ENCODE measurements around the gene WNT10A.

Gene WNT10A

GRCh38 chr2:218880102-218880858 is at the start of gene WNT10A:
WNT10A (plus strand) TSS chr2:218880852; CDS start chr2:218880996, 144 bp downstream.
- TF ChIP-seq, protein P1, sequence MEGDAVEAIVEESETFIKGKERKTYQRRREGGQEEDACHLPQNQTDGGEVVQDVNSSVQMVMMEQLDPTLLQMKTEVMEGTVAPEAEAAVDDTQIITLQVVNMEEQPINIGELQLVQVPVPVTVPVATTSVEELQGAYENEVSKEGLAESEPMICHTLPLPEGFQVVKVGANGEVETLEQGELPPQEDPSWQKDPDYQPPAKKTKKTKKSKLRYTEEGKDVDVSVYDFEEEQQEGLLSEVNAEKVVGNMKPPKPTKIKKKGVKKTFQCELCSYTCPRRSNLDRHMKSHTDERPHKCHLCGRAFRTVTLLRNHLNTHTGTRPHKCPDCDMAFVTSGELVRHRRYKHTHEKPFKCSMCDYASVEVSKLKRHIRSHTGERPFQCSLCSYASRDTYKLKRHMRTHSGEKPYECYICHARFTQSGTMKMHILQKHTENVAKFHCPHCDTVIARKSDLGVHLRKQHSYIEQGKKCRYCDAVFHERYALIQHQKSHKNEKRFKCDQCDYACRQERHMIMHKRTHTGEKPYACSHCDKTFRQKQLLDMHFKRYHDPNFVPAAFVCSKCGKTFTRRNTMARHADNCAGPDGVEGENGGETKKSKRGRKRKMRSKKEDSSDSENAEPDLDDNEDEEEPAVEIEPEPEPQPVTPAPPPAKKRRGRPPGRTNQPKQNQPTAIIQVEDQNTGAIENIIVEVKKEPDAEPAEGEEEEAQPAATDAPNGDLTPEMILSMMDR (IDR thresholded peaks at IDR 0.05; ENCODE audit: unreplicated experiment in 3 of 3) = no peak
- no peaks in the 10 kb centered on the region for H3K9me3 Mint-ChIP-seq
- peaks cover 59% of the 10 kb centered on the region for H3K4me1 Mint-ChIP-seq
- H3K27me3 Mint-ChIP-seq (ENCODE audit: low read depth) = peaks cover 88% of the 10 kb centered on the region
- H3K27ac Mint-ChIP-seq = peak within 1 kb of the TSS in 1 of 3 experiments; percentile 53
- H3K36me3 Mint-ChIP-seq (ENCODE audit: low read depth) = no peaks in the 10 kb centered on the region
- H3K4me3 Mint-ChIP-seq = peak within 1 kb of the TSS; percentile 68 to 75 (median 72)

DNA sequence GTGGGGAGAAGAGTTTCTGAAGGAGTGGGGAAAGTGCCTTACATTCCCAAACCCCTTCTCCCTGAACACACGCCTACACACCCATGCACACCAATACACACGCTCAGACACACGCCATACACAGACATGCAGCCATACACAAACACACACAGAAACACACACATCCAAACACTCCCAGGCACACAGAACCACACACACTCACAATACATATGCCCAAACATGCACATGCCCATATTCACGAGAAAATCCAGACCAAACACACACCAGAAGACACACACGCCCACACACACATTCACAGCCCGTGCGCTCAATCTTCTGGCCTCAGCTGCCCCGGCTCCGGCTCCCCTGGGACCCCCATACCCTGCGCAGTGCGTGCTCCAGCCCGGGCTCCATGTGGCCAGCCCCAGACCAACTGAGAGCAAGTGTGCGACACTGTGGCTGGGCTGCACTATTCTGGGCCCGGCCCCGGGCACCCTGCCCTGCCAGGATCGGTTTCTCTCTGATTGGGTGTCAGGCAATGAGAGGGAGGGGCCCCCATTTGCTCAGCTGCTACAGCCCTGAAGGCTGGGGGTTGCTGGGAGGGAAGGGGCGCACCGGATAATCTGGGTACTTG is 49.2 kb upstream of the WNT10A start, which contains the start of gene PRKAG3:
TSS of gene PRKAG3 (minus strand) at position 426 of the 613 bp plus-strand sequence.
- no peaks in the 10 kb centered on the region for H3K9me3 Mint-ChIP-seq
- no peak within 1 kb of the TSS for H3K27ac Mint-ChIP-seq
- peaks cover 38% of the 10 kb centered on the region for H3K27me3 Mint-ChIP-seq (ENCODE audit: low read depth)

GRCh38 chr2:218832081-218832480 is 48.6 kb upstream of the WNT10A start:
- no peaks in the 10 kb centered on the region for H3K36me3 Mint-ChIP-seq (ENCODE audit: low read depth)
- peak overlapping the region in 1 of 3 experiments; percentile 27 for H3K4me3 Mint-ChIP-seq
- no peaks in the 10 kb centered on the region for H3K9me3 Mint-ChIP-seq
- TF ChIP-seq, protein P1 (IDR thresholded peaks at IDR 0.05; ENCODE audit: unreplicated experiment in 3 of 3) = no peak
- peaks cover 33% of the 10 kb centered on the region for H3K4me1 Mint-ChIP-seq
- H3K27ac Mint-ChIP-seq = no peak overlapping the region
- H3K27me3 Mint-ChIP-seq (ENCODE audit: low read depth) = peaks cover 34% of the 10 kb centered on the region

More for the DNA sequence above, 49.2 kb upstream of the WNT10A start, which contains the start of gene PRKAG3:
- TF ChIP-seq, protein P1 (IDR thresholded peaks at IDR 0.05; ENCODE audit: unreplicated experiment in 3 of 3) = no peak
- Mint-ChIP-seq H3K4me1 (peaks cover 33% of the 10 kb centered on the region), H3K36me3 (ENCODE audit: low read depth) (no peaks in the 10 kb centered on the region), H3K4me3 (peak within 1 kb of the TSS in 1 of 3 experiments; percentile 47)

- no peak overlapping the region for H3K27ac Mint-ChIP-seq
- H3K27me3 Mint-ChIP-seq (ENCODE audit: low read depth) = peaks cover 36% of the 10 kb centered on the region
- H3K4me3 Mint-ChIP-seq = no peak overlapping the region
- TF ChIP-seq, protein P1 (IDR thresholded peaks at IDR 0.05; ENCODE audit: unreplicated experiment in 3 of 3) = no peak
- H3K9me3 Mint-ChIP-seq = no peaks in the 10 kb centered on the region
- H3K4me1 Mint-ChIP-seq = peaks cover 33% of the 10 kb centered on the region
- H3K36me3 Mint-ChIP-seq (ENCODE audit: low read depth) = no peaks in the 10 kb centered on the region
Observed at GRCh38 chr2:218832520-218832919, 48.1 kb upstream of the WNT10A start.

- Mint-ChIP-seq H3K4me1 (peaks cover 33% of the 10 kb centered on the region), H3K4me3 (no peak overlapping the region), H3K36me3 (ENCODE audit: low read depth) (no peaks in the 10 kb centered on the region), H3K9me3 (peaks cover 4% of the 10 kb centered on the region), H3K27ac (no peak overlapping the region), H3K27me3 (ENCODE audit: low read depth) (peaks cover 33% of the 10 kb centered on the region)
- TF ChIP-seq, protein P1 (IDR thresholded peaks at IDR 0.05; ENCODE audit: unreplicated experiment in 3 of 3) = no peak
Observed at GRCh38 chr2:218833023-218833609, 47.5 kb upstream of the WNT10A start.
